Dedifferentiated amniotic fluid mesenchymal stem cell (primary cell): ENCODE results near the gene IFNA6.

Source experiments
- DNase-seq: peaks from one replicate; pipeline ENCODE4 v3.0.0-alpha.2; 2016; ENCODE audit errors: extremely low spot score

Gene IFNA6

GRCh38 chr9:21331676-21332402 is 18.8 kb downstream of the IFNA6 start:
- DNase-seq = no peak

DNA sequence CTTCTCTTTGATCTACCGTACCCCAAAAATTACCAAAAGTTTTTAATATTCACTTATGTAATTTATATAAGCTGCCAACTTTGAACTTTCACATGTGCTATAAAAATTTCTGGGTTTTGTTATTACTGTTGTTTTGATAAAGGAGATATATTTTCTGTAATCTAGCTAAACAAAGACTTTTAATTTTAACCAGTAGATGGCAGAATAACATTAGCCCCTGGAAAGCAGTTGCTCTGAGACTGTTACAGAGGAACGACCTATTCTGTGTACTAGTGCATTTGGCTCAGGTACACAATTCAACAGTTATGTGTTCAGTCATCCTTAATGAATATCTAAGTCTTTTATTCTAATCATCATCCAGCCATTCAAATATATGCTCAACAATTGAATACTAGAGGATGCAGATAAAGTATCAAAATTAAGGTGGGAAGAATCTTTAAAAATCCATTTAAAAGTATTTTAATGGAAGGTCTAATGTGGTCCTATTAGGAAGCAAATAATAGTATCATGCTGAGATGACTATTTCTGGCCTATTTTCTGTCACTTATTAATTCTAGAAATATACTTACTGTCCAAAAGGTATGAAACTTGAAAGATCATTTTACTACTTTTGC is 24.1 kb downstream of the IFNA6 start:
- peak; percentile 51 for DNase-seq

DNA sequence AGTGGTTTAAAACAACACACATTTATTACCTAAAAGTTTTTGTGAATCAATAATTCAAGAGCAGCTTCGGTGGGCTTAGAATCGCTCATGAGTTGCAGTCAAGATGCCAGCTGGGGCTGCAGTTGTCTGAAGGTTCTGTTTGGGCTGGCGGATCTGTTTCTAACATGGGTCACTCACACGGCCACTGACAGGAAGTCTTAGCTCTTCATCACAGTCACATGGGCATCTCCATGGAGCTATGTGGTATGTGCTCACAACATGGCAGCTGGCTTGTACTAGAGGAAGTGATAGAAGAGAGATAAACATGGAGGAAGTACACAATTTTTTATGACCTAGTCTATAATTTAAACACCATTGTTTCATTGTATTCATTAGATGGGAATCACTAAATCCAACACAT is 26.6 kb downstream of the IFNA6 start:
- no peak for DNase-seq

DNA sequence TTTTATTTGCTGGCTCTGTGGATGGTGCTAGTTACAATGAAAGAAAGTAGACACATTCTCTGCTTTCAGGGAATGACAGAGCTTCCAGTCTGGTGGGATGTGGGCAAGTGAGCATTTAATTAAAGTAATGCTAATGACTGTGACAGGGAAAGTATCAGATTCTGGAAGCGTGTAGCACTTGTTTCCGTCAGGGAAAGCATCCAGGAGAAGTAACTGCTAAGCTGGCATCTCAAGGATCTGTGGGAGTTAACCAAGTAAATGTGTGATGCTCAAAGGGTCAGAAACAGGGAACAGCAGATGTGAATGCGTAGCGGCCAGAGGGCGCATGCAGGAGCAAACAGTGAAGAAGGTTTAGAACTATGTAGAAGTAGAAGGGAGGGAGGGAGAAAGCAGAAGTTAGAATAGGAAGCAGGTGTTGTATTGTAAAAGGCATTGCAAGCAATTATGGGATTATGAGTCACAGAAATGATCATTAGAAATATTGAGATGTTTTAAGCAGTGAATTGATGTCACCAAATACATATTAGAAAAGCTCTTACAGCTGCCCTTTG is 27.7 kb downstream of the IFNA6 start:
- no peak for DNase-seq

GRCh38 chr9:21320465-21320864 is 30.2 kb downstream of the IFNA6 start:
- no peak for DNase-seq

GRCh38 chr9:21317956-21318923 is 32.4 kb downstream of the IFNA6 start:
- DNase-seq = peak; percentile 51

GRCh38 chr9:21316860-21317259 is 33.8 kb downstream of the IFNA6 start:
- DNase-seq = no peak

DNA sequence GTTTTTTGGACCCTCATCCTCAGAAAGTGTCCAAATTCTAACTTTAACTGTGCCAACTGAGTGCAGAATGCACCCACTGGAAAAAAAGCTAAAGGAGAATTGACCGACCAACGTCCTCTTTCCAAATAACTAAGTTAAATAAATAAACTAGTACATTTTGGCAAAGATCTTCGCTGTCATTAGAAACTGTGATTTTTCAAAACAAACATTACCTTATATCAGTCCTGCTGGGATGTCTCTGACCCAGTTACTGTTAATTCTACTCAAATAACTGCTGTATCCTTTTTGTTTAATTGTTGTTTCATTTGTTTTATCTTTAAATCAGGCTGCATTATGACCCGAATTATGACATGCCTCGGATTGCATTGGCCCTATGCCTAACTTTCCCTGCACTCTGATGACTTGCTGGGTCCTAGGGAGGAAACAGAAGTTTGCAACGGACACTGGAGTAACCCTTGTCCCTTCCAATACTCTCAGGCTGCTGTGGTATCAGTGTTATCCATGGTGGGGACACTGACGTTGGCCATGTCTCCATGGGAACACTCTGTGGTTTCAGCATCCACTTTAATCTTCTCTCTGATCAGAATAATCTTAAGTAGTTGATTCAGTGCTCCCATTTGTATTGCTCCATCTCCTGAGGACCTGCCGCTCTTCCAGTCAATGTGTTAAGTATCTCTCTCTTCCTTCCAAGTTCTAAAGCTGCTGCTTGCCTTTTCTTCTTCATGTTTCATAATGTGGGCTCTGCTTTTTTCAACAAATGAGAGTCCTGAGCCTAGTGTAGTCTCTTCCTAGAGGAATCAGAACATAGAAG is 34.5 kb downstream of the IFNA6 start:
- no peak for DNase-seq

DNA sequence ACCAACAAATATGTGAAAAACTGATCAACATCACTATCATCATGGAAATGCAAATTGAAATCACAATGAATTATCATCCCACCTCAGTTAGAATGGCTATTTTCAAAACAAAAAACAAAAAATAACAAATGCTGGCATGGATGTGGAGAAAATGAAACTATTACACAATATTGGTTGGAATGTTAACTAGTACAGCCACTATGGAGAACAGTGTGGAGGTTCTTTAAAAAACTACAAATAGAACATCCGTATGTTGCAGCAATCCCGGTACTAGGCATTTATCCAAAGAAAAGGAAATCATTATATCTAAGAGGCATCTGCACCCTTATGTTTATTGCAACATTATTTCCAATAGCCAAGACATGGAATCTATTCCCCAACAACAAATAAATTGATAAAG is 36.5 kb downstream of the IFNA6 start:
- no peak for DNase-seq

GRCh38 chr9:21311889-21312288 is 38.8 kb downstream of the IFNA6 start:
- no peak for DNase-seq

GRCh38 chr9:21305213-21305612 is 45.5 kb downstream of the IFNA6 start, which contains the start of gene IFNA5:
Gene IFNA5 (minus strand): TSS chr9:21305313. CDS start chr9:21305256, 57 bp downstream.
- no peak for DNase-seq
